GM21526 (cell line): Measurements from ENCODE around the gene BMPER.
A peak's percentile ranks its signal among the peaks of the same experiment; 100 is the strongest.

Experiments
- ATAC-seq: cut with Tn5 transposase; IDR thresholded peaks from one replicate; pipeline ENCODE4 v1.9.1; 2021; ENCODE audit warnings: moderate library complexity; ENCODE audit not compliant: unreplicated experiment, low FRiP score

Gene BMPER

DNA sequence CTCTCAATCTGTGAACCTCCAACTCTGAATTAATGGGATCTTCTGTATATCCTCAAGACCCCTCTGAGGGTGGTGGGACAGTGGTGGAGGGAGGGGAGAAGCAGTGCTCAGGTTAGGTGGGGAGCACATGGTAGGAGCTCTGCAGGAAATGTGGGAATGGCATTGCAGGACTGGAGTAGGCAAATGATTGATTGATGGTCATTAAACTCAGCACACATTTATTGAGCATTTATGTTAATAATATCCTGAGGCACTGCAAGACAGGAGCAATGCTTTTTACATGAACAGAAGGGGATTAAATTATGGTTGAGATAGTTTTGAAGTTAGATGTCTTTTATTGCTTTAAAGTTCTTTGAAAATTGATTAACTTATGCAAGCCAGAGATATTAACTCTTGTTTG lies 14.1 kb downstream of the BMPER start:
- ATAC-seq: no peak

DNA sequence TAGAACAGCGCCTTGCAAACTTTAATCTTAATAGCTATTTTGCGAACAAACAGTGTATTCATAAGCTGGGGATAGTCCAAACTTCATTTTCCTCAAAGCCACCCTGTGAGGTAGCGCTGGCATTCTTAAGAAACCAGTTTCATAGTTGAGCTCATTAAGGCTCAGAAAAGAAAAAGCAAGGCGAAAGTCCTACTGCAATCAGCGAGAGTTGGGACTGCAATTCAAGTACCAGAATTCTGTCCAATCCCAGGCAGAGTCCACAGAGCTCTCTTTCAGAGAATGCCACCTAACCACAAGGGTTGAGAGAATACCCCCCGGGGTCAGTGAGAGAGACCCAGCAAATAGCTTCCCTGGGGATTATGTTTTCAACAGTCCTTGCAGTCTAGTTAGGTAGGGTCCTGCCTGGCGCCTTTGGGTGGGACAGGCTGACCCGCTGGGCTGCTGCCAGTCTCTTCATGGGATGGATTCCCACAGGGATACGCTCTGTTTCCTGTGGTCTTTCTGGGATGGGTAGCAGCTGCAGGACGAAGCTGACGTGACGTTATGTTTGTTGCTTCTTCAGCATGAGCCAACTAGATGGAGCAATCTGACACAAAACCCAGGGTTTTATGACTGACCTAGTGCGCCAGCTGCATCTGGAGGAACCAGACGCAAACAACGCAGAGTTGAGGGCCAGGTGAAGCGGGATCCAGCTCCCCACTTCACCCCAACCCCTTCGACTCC lies 16.0 kb downstream of the BMPER start:
- ATAC-seq: no peak

DNA sequence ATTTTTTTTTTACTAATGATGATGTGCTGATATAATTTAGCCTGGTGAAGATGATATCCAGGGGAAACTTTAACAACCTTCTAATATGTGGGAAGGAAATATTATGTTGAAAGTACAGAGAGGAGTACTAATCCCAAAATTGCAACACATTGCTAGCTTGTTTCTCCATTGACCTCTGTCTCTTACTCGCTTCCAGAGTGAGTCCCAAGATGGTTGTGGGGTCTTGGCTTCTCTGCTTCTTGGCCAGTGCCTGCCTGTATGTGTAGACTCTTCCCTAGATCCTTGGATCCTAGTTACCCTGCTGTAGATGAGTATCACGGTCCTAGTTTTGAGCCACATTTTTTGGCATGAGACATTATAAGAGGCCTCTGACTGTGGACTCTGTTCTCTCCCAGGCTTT lies 17.5 kb downstream of the BMPER start:
- ATAC-seq: no peak

DNA sequence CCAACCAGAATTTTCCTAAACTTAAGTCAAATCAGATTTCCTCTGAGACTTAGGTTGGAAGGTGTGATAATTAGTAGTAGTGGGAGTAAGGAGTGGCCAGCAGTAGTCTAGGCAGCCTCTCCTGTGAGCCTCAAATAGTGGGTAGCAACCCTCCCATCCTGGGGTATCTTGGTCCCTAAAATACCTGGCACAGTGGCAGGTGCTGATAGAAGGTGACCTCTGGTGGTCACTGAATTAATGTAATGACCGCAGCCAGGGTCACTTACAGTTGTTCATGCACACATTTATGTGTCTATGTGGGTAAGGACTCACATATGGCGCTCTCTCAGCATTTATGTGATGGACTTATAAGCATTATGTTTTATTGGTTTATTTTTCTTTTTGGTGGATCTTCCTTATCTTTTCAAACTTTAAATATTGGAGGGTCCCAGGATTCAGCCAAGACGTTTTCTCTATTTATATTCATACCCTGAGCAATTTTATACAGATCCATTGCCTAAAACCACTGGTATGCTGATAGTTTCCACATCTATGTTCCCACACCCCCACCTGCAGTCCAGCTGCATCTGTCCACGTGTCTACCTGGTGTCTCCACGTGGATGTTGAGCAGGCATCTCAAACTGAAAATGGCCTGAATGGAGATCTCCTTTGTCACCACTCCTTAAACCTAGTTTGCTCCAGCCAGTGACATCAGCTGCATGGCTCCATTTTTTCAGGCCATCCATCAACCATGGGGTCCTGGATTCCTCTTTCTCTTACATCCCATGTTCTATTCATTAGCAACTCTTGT lies 18.3 kb downstream of the BMPER start:
- ATAC-seq: no peak

DNA sequence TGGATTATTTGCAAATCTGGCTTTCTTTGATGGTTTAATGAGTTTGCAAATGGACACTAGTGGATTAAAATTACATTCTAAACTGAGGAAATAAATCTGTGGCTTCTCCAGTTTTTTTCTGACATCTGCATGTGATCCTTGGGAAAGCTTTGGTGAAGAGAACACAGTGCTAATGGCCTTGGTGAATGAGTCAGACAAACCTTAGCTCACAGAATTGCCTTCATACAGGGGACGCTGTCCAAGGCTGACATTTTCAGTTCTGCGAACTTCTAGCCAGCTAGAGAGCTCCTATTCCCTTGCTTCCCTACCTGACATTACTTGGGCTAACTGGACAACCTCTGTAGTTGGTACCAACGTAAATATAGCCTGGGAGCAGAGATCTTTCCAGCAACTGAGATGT lies 21.2 kb downstream of the BMPER start:
- ATAC-seq: no peak

DNA sequence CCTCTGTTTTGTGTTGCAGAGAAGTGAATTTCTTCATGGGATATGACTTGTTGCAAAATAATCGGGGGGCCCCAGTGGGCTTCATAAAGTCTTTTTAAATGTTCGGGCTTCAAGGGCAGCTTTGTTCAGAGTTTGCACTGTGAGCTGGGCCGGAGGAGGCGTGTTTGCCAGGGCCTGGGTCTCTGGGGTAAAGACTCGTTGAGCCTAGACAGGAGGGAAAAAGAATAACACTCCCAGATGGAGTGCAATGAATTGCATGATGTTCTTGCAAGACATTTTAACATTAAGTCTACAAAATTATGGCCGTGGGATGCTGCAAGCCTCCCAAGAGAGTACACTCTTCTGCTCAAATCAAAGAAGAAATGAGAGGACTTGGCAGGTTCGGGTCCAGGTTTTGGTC lies 23.6 kb downstream of the BMPER start:
- ATAC-seq: no peak

DNA sequence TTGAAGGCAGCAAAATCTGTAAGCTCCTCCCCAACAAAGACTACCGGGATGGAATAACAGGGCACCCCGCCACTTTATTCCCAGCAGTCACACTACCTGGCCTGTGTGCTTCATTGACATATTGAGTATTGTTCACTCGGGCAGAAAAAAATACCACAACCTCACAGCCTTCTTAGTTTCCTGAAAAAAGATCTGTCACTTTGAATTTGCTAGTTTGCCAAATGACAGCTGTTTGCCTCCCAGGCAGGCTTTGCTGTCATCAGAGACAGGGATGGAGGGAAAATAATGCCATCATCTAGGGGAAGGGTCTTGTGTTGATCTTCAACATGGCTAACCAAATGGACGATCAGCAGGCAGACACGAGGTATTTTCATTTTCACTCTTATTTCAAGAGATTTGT lies 26.9 kb downstream of the BMPER start:
- no peak for ATAC-seq

DNA sequence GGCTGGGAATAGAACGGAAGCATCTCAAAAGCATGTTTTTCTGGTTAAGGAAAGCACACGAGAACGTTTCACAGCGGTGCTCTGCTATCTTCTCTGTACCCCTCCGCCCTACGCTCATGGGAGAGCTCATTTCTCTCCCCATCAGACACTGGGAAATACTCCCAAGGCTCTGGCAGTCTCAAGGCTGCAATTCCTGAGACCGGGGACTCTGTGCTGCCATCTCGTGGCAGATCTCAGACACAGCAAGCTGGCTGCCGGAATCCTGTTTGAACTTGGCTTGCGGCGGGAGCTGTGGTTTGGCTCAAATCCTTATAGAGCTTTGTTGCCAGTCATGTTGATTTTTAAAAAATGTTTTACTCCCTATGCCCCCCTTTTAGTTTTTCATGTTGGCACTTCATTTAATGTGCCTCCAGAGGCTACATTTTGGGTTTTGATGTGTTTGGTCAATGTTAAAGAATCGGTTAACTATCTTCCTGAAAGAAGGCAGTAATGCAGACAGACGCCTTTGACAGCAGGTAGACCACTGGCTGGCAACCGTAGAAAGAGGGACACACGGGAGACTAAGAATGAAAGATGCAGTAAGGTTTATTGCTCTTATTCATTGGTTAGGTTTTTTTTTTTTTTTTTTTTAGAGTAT lies 27.6 kb downstream of the BMPER start:
- peak; percentile 85 for ATAC-seq

DNA sequence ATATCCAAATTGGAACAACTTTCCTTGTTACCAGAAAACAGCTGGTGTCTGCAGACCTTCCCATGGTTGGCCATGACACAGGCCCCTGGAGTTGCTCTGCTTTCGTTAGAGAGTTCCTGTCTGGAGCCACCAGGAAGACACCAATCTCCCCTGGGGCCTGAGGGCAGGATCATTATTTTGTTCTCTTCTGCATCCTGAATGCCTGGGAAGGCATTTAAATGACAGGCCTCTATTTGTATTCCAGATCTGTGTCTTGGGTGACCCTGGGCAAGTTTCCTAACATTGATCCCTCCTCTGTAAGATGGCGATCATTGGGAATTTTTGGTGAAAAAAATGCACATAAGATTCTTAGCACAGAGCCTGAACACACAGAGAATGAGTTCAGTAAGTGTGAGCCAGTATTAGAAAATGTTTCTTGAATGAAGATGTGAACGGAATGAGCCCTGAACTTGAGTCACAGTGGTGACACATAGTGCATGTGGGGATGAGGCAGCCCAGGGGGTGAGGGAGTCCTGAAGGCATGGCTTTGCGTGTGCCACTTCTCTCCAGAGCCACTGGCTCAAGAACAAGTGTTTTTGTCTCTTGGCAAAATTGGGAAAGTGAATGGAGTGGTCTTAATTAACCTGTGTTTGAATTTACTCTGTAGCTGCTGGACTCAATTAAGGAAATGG lies 28.4 kb downstream of the BMPER start:
- ATAC-seq: no peak

DNA sequence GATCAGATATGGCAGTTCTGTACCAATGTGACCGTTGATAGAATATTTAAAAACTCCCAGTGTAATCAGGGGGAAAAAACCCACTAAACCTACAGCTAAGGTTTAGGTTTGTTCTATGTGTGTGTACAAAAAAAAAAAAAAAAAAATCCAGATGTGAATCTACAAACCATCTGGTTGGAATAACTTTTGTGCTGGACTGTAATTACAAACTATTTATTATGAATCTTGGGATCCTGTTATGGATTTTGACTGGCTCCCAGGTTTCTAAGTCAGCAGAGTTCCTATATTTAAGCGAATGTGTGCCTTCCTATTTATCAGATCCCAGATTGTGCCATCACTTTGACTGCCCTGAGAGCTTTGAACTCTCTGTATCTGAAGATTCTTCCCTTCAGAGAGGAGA lies 29.1 kb downstream of the BMPER start:
- ATAC-seq: no peak

DNA sequence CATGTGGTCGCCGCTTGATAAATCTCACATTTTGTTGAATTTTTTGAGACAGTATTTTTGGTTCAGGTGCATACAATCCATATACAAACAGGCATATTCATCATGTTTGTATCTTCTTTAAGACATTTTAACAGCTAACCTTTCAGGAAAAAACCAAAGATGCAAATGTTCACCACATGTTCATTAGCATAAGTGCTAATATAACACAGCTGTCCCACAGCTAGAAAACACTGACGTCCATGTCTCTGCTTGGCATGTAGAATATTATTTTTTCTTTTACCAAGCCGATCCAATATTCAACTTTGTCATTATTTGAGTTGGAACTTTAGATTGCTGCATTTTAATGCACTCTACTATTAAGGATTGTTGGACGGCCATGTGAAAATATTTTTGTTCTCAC lies 31.2 kb downstream of the BMPER start:
- no peak for ATAC-seq

DNA sequence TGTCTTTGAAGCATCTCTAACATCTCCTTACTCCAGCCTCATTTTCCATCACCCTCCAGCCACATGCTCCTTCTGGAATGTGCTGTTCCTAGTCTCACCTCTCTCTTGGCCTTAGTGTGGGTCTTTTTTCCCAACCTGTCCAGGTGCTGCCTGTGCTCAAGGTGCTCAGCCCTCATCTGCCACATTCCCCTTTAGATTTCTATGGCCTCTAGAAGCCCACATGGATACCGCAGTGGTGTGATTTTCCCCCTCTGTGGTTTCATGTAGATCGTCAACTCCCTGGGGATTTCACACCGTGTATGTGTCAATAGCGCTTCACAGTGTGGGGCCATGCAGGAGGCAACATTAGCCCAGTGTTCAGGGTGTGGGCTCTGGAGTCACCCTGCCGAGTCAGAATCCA lies 32.5 kb downstream of the BMPER start:
- no peak for ATAC-seq

DNA sequence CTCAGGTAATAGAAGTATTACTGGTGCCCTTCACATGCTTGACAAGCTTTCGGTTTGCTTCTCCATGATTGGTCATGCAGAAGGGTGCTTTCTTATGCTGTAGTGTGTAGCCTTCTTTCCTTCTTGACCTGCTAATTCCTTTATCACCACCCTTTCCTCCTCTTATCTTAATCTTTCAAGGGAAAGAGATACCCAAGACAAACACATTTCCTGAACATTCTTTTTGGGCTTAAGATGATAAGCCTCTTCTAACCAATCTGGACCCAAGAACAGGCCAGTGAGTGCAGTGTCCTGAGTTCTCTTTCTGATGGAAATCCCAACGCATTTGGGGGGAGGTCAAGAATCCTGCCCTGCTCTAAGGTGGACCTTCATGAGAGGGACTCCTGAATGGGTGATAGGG lies 33.8 kb downstream of the BMPER start:
- ATAC-seq: no peak

DNA sequence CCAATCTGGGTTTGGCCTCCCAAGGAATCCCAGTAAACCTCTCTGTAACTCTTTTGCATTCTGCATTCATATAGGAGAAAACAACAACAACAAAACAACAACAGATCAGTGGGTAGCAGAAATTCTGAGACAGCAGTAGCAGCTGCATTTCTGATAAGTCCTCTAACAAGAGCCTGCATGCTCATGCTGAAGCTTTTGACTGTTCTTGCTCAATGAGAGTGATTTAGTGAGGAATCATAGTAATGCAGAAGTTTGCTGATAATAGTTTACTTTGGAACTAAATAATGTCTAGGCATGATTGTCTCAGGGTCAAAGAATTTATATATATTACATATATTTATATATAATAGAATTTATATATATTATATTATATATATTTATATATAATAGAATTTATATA lies 35.2 kb downstream of the BMPER start:
- ATAC-seq: no peak

DNA sequence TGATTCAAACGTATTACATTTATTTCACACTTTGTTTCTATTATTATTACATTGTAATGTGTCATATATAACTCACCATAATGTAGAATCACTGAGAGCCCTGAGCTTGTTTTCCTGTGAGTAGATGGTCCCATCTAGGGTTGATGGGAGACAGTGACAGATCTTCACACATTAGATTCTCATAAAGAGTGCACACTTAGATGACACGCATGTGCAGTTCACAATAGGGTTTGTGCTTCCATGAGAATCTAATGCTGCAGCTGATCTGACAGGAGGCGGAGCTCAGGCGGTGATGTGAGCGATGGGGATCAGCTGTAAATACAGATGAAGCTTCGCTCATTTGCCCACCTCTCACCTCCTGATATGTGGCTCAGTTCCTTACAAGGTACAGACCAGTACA lies 36.1 kb downstream of the BMPER start:
- no peak for ATAC-seq

DNA sequence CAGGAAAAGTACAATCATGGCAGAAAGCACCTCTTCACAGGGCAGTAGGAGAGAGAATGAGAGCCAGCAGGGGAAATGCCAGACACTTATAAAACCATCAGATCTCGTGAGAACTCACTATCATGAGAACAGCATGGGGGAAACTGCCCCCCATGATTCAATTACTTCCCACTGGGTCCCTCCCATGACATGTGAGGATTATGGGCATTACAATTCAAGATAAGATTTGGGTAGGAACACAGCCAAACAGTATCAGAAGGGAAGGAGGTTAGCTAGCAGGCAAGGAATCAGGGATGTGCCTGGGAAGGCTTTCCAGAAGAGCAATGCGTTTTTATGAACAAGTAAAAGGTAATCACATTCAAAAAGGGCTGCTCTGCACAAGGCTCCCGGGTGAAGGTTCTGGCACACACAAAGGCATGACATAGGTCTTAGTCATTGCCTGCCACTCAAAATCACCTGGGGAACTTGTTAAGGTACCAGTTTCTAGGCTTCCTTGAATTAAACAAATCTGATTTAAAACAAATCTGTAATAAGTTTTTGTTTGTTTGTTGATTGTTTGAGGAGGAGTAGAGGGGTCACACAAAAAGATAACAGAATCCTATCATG lies 40.9 kb downstream of the BMPER start:
- ATAC-seq: no peak

DNA sequence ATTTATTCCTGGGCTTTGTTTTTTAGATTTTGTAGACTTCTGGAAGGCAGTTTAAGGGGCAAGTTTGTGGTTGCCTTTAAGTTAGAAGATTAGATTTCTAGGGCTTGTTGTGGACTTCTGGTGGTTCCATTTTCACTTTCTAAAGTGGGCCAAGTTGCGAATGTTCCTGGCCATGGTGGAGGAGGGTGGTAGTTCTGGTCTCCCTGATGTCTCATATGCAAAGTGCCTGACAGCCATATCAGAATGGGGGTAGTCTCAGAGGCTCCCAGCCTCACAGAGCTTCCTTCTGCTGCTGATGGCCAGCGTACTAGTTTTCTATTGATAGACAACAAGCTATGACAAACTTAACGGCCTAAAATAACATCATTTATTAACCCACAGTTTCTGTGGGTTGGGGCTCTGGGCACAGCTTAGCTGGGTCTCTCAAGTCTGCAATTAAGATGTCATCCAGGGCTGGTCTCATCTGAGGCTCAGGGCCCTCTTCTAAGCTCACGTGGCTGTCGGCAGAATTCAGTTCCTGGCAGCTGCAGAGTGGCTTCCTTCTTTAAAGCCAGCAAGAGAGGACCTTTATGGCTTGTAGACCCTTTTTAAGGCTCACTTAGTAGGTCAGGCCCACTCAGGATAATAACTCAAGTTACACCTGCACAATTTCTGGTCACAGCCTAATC lies 44.8 kb downstream of the BMPER start:
- ATAC-seq: no peak

DNA sequence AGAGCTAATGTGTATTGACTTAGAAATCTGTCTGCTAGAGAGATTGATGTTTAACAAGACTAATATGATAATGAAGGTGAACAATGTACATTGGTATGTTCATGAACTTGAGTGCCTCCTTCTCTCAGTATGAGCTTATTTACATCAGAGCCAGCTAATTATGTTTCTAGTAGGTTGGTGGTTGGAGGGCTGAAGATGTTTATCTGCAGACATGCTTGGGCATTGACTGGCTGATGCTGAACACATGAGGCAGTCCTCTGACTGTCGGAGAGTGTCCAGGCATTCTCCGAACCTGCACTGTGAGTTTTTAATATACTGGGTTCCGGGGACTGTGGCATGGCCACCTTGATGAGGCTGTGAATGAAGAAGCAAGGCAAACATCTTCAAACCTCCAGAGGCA lies 47.5 kb downstream of the BMPER start:
- ATAC-seq: no peak

DNA sequence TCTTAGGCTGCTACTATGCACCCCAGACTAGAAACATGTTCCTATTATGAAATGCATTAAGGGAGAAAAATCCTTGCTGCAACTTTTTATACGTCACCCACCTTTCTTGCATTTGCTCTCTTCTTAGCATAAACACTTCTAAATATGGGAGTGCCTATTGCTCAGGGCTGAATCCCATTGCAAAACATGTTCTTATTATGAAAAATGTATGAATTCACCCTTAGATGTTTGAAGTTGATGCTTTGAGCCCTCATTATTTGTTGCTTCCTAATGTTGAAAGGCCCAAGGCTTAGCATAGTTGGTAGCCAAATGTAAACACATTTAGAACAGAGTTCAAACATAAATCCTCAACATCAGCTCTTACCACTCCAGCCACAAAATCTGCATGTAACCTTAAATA lies 52.8 kb downstream of the BMPER start:
- ATAC-seq: no peak

DNA sequence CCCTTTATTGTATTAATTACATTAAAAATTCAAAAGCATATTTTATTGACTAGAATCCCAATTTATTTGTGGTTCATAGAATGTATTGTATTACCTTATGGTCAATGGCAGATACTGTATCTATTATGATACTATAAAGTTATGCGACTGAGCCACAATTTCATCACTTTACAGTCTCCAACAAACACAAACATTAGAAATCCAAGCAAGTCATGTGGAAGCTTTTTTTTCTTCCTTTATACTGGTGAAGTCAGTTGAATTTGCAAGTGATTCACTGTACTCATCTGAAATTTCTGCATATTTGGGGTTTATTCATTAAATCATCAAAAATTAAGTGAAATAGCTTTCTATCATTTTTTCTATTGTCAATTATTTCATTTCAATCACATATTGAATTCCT lies 54.3 kb downstream of the BMPER start:
- no peak for ATAC-seq
